ENCODE data around the gene ATP11B.
A peak's percentile ranks its signal among the peaks of the same experiment; 100 is the strongest.
"Not testable (repeated sequence)": the region's sequence is repeated elsewhere in the genome, so short reads cannot be mapped to it uniquely, and the experiment has no call there.

The ATP11B gene

DNA sequence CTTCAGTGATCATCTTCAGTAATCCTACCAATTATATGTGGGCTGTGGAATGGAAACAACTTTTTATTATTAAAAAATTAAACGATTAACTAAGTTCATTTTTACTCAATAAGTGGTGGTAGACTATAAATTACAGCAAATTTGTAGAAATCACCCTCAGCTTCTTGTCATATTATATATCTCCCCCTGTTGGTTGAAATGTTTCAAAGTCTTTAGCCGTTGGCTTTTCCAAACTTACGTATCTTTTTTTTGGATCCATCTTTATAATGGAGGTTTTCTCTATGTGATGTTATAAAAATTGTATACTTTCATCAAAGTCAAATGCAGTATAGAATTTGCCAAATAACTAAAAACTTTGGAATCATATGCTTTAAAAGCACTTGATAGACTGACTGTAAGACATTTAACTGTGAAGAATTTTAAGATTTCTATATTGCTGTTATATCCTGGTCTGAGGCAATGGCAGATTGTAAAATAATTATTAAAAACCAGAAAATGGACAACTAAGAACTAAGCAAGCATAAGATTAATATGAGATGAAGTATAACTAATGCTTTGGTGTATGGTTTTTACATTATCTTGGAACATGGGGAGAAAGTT, 44.7 kb downstream of the ATP11B start:
- DNase-seq (ENCODE audit: low spot score) = peak; percentile 10

DNA sequence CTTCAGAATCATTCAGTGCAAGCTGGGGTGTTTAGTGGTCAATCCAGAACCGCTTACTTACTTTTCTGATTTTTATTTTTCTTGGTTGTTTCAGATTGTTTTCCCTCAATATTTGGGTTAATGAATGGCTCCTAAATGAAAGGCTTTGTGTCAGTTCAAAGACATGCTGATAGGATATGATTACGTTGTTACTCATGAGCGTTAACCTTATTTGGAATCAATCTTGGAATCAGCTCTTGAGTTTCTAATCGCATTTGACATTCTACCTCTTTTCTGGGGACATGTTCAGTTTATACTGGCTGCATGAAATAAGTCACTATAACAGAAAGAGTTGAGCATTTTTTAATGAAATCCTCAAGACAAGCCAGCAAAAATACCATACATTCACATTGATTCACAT, 50.2 kb downstream of the ATP11B start:
- no peak for DNase-seq (ENCODE audit: low spot score)

DNA sequence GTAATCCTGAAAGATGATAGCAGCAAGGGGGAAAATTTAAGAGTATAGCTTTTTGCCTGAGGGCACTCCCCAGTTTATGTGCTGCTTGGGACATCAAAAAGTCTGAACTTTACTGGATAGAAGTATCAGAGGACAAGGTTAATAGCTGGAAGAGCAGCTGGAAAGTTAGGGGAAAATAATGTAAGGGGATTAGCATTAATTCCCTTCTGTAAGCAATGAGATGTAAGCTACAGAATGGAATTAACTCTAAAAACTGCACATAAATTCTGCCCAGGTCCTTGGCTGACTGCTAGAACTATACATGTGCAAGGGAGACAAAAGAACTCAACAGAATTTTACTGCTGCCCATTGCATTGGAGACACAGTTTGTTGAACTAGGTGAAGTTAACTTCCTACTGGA, 55.6 kb downstream of the ATP11B start:
- DNase-seq (ENCODE audit: low spot score) = no peak

DNA sequence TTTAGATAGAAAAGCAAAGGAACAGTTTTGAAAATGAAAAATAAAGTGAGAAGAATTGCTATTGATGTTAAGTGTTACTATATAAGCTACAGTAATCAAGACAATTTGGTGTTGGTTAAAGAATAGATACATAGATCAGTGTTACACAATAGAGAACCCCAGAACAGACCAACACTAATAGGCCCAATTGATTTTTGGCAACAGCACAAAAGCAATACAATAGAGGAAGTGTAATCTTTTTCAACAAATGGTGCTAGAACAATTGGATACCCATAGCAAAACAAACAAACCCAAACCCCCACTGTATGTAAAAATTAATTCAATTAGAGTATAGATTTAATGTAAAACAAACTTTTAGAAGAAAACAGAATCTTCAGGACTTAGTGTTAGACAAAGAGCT, 61.8 kb downstream of the ATP11B start:
- DNase-seq (ENCODE audit: low spot score) = no peak

DNA sequence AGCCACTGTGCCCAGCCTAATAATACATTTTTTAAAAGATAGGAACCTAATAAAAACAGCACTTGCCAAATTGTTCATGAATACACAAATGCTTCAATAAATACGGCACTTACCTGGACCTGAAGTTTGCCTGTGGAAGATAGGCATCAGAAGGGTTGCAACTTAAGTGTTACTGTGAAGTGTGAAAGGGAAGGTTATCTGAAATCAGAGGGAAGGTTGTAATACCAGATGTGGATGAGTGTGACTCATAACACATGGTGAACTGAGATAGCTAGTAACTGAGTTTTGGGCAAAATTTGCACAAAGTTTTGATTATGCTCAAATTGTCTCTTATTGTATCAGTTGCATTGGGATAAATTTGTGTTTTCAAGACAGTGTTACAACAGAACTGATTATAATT, 68.0 kb downstream of the ATP11B start:
- peak; percentile 10 for DNase-seq (ENCODE audit: low spot score)

DNA sequence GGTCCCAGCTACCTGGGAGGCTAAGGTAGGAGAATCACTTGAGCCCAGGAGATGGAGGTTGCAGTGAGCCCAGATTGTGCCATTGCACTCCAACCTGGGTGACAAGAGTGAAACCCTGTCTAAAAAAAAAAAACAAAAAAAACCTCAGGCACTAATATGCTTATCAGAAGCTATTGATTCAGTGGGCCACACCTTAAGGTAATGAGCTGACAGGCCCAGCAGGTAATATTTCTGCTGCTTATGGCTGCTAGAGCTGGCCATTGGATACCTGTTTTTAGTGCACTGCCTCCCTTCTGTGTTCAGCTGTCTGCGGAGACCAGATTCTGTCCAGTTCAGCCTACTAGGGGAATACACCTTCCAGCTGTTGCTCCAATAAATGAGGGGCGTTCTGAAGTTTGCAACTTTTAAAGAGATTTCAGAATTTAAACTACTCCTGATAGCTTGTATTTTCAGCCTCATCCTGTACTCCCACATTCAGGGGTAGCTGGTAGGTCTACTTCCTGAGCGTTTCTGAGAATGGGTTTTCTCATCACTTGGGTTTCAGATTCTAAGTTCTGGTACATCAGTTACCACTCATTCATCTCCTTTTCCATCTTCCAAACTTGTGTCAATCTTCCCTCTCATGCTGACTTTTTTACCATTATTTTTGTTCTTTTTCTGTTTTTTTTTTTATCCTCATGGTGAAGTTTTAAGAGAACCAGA, 69.0 kb downstream of the ATP11B start:
- DNase-seq (ENCODE audit: low spot score) = no peak

DNA sequence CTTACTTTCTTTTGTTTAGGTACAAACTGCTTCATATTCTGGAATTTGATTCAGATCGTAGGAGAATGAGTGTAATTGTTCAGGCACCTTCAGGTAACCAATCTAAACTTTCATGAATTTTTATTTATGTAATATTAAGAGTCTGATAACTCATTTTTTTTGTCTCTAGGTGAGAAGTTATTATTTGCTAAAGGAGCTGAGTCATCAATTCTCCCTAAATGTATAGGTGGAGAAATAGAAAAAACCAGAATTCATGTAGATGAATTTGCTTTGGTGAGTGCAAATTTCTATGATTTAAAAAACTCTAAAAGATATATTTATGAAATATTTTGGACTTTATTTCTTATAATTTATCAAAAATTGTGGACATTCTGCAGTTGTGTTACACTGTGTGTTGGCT, 75.8 kb downstream of the ATP11B start:
- DNase-seq (ENCODE audit: low spot score) = no peak

DNA sequence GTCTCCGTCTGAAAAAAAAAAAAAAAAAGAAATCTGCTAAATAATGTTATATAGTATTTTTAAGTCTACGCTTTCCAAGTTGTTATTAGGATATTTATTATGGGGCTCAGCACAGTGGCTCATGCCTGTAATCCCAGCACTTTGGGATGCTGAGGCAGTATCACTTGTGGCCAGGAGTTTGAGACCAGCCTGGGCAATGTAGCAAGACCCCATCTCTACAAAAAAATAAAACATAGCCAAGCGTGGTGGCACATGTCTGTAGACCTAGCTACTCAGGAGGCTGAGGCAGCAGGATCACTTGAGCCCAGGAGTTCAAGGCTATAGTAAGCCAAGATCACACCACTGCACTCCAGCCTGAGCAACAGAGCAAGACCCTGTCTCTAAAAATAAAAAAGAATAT, 77.6 kb downstream of the ATP11B start:
- not testable (repeated sequence) for DNase-seq (ENCODE audit: low spot score)

DNA sequence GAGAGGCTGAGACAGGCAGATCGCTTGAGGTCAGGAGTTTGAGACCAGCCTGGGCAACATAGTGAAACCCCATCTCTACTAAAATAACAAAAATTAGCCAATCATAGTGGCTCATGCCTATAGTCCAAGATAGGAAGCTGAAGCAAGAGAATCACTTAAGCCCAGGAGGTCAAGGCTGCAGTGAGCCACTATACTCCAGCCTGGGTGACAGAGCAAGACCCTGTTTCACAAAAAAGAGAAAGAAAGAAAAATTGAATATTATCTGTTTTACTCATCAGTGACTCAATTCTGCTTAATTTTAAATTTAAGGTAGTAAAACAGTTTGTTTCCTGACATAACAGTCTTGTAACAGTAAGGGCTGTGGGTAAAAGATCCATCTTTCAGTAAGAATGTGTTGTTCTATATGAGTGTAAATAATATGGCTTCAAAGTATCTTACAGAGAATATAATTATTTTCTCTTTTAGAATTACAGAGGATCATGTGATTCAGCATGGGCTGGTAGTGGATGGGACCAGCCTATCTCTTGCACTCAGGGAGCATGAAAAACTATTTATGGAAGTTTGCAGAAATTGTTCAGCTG, 85.8 kb downstream of the ATP11B start:
- DNase-seq (ENCODE audit: low spot score) = no peak

DNA sequence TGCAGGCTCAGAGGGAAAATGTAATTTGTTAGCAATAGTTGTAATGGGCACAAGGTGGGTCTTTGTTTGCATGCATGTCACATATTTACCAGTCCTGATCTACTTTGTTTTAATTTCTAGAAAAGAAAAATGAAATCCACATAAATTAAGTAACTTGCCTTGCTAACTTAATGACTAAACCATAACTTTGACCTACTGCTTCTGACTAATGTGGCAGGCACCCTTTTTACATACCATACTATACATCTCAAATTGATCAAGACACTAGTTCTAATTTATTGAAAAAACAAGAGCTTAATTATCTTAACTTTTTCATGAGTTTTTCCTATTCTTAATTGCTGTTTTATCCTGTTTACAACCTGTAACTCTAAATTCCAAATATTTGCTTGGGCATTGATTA, 93.2 kb downstream of the ATP11B start:
- DNase-seq (ENCODE audit: low spot score) = no peak

DNA sequence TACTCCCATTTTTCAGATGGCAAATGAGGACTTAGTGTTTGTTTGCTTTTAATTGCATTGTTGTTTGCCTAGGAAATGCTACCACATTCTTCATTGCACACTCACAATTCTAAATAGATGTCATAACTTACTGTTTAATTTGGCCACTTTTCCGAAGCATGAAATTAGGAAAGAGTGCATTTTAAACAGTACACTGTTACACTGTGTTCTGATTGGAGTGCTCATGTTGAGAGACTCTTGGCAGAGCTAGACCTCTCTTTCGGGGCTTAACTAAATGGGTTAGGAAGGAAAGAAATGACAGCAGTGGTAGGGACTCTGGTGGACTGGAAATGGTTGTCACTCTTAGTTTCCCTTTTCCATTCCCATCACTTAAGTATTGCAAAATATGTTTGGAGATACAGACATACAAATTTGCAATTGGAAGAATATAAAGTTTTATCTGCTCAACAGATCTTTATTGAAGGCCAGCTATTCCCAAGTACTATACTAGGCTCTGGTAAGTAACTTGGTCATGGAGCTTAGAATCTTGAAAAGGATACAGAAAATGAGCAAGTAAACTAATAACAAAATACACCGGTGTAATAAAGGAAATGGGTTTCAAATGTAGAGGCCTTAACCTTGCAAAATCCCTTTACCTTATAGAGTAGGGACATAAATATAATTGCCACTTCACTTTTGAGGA, 96.8 kb downstream of the ATP11B start:
- no peak for DNase-seq (ENCODE audit: low spot score)

DNA sequence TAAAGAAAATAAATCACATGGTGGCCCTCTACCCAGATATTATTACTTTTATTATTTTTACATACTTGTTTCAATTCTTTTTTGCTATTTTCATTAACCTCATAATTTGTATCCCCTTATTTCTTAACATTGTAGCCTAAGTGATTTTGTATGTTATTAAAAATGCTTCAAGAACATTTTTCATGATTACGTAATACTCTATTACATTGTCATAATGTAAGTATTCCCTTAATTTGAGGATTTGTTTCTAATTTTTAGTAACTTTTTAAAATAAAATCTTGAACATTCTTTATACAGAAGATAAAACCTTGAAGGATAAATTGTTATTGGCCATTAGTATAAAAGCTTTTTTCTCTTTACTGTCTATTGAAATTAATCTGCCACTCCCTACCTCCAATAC, 98.1 kb downstream of the ATP11B start:
- no peak for DNase-seq (ENCODE audit: low spot score)

DNA sequence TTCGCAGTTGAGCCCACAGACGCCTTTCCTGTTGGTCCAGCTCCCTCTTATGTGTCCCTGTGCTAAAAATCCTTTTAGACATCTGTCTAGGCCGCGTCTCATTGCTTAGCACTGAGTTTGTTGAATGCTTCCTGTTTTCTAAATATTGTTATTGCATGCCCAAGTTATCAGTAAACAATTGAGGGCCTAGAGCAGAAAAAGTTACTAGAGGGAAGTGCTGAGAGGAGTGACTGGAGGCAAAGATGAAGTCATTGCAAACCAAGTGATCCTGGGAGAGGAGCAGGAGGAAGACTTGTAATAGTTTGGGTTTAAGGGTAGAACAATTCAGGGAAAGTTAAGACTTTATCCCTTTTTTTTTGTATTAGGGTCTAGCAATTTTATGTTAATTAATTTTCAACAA, 98.9 kb downstream of the ATP11B start:
- no peak for DNase-seq (ENCODE audit: low spot score)

DNA sequence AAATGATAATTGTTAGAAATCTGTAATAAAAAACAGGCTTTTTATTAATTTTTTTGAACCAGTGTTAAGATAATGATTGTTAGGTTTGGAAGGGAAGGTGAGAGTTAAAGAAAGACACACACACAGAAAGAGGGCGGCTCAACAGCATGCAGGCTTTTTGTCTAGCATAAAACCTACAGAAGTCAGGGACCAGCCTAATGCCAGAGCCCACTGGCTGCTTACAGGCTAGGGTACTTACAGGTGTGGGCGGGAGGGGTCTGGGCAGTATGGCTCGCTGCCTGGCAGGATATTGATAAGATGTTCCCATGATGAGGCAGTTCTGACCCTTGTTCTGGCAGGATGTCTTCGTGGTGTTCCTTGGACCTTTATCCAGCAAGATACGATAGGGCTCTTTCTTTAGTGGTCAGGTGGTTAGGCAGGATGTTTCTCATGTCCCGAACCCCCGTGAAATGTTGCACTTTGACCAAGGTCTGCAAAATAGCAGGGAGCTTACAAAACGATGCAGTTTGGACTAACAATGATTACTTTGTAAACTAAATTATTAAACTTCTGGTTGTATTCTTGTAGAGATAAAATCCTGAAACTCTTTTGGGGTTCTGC, 102.3 kb downstream of the ATP11B start:
- DNase-seq (ENCODE audit: low spot score) = no peak

DNA sequence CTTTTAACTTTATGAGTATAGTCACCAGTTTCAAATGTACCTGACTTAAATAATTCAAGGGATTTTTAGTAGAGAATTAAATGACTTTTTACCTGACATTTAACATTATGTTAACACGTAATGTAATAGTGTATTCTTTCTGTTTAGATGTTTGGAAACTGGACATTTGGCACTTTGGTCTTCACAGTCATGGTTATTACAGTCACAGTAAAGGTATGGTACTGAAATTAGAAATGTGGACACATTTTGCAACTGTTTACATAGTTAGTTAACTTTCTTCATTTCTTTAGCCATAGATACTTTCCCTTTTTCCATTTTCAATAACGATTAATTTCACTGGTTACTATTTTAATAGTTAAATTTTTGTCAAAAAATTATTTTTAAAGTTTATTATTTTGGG, 103.2 kb downstream of the ATP11B start:
- no peak for DNase-seq (ENCODE audit: low spot score)

DNA sequence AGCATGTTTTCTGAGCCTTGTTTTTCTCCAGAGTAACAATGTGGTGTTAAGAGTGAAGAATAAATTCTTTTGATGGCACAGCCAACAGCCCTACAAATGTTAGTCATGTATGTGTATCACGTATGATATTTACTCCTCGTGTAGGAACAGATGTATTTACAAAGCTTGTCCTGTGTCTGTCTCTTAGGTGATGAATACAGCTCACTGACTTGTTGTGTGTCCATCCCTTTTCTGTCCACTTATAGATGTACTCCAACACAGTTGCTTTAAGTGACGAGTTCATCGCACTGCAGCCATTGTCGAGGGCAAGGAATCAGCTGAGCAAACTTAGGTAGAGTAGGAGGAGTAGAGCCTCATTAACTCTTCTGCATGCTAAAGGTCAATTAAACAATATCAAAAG, 108.9 kb downstream of the ATP11B start:
- no peak for DNase-seq (ENCODE audit: low spot score)

DNA sequence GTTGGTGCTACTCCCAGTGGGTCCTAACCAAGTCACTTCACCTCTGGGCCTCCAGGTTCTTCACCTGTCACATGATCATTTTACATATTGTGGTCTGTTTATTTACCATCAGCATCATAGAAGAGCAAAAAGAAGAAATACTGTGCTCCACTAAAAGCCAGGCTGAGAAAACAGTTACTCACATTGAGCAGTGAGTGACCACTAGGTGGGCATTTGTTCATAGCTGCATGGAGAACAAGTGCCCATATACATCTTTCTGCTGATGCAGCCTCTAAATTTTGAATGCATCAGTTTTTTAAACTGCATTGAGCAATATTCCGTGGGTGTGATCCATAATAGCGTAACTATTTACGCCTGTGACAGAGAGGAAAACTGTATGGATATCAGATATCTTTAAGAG, 110.9 kb downstream of the ATP11B start:
- DNase-seq (ENCODE audit: low spot score) = no peak

DNA sequence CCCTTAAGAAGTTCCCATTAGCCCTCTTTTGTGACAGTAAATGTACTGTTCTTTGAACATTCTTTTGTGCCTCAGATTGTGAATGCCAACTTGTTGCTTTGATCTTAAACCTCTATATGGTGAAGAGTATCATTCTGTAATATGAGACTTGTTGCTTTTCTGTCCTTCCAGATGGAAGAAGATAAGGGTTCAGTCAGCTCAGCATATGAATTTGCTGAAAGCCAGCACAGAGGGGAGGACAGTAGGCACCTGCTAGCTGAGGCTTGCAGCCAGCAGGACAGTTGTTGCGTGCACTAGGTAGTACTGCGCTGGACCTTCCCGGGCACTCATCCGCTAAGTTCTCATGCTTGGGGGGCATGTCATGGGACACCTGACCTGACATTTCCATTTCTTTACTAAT, 112.3 kb downstream of the ATP11B start:
- no peak for DNase-seq (ENCODE audit: low spot score)

DNA sequence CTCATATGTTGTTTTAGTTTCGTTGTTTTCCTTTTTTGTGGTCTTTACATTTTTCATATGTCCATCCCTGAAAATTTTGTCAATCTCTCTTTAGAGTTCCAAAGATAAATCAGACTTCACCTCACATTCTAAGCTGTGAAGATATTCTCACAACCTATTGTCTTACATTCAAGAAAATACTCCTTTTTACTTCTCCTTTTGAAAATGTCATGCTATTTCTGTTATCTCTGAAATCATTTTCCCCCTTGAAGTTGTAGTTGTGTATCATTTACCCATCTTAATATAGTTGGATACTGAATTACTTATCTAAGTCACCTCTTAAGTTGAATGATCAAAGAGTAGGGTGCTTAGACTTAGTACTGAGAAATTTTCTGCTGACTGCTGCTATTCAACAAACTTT, 112.7 kb downstream of the ATP11B start:
- no peak for DNase-seq (ENCODE audit: low spot score)

DNA sequence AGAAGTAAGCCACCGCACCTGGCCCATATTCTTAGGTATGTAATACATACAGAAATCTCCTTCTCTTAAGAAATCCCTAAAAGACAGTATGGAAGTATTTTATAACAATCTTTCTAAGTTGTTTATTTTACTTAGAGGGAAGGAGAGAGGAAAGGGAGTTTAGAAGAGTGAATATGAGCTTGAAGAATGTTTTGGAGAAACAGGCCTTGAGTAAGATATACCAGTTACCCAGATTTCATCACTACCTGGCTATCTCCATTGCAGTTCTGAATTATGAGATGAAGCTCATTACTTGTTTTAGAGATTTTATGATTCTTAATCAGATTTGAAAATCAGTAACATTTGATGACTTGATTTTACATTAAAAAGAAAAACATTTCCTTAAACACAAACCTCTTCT, 115.2 kb downstream of the ATP11B start:
- DNase-seq (ENCODE audit: low spot score) = no peak

DNA sequence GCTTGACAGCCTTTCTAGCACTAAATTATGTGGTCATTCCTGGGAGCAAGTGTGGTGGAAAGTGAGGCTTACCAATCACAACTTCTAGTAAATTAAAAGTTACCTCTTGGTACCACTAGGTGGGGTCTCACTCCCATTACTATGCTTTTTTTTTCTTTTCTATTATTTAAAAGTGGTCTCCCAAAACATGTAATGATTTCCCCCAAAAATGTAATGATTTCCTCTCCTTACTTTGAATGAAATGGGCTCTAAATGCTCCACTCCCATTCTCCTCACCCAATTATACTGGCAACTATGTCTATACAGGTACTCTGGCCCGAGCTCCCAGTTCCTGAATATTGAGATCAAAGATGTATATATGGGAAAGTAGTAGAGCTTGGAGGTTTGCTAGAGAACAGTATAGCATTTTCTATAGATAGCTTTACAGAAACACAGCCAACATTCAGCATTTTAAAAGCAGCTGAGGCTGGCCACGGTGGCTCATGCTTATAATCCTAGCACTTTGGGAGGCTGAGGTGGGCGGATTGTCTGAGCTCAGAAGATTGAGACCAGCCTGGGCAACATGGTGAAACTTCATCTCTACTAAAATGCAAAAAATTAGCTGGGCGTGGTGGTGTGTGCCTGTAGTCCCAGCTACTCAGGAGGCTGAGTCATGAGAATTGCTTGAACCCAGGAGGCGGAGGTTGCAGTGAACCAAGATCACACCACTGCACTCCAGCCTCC, 116.2 kb downstream of the ATP11B start:
- peak; percentile 35 for DNase-seq (ENCODE audit: low spot score)
